Effector CD4-positive, alpha-beta T cell (primary cell): ENCODE results near the gene KRTAP20-1. TPM values are rescaled to one million over a fixed set of nuclear protein-coding genes. Genes with fewer than 3 reads are reported as not detected.

ENCODE experiments used
- DNase-seq: peaks from one replicate; pipeline ENCODE4 v3.0.0-alpha.2; 2020
- total RNA-seq: gene quantifications from one replicate; lab custom pipeline; 2026; lab: John Stamatoyannopoulos, UW

KRTAP20-1 gene, protein sequence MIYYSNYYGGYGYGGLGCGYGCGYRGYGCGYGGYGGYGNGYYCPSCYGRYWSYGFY
- total RNA-seq = not detected

GRCh38 chr21:30616125-30616524, at the start of gene KRTAP20-1:
KRTAP20-1 (plus strand) TSS chr21:30616425; CDS start chr21:30616455, 30 bp downstream.
- no peak for DNase-seq

- DNase-seq = no peak
These were observed 48.6 kb upstream of the KRTAP20-1 start for GRCh38 chr21:30567617-30568016.

GRCh38 chr21:30577766-30578165, 38.5 kb upstream of the KRTAP20-1 start:
- no peak for DNase-seq

- no peak for DNase-seq
These were observed 36.9 kb upstream of the KRTAP20-1 start for GRCh38 chr21:30579346-30579745.

GRCh38 chr21:30580132-30580531, 36.1 kb upstream of the KRTAP20-1 start:
- DNase-seq = no peak

- no peak for DNase-seq
These were observed 33.4 kb upstream of the KRTAP20-1 start for GRCh38 chr21:30582870-30583269.

- no peak for DNase-seq
These were observed 25.9 kb upstream of the KRTAP20-1 start, which contains the start of gene KRTAP22-2 for GRCh38 chr21:30590297-30590696. KRTAP22-2 (minus strand) TSS chr21:30590397.

DNA sequence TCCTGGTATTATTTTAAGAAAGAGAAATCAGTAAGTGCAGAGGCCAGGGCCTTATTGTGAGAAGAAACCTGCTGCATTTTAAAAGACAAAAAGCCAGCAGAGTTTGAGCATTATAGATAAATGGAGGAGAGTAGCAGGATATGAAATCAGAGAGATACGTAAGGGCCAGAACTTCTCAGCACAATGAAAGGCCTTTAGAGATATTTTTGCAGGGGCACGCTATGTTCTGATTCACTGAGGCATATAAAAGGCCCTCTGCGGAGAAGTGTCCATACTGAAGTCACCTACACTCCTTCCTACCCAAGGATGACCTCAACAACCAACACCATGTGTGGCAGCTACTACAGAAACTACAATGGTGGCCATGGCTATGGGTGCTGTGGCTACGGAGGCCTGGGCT, 24.1 kb upstream of the KRTAP20-1 start, which contains the start of gene KRTAP6-3:
Gene KRTAP6-3, plus strand, starts transcription at position 301 of the 400 bp plus-strand sequence. Its CDS starts 6 bp downstream, at position 307.
- DNase-seq = no peak

GRCh38 chr21:30598802-30599201, 17.4 kb upstream of the KRTAP20-1 start, which contains the start of gene KRTAP6-2:
KRTAP6-2 (minus strand) TSS chr21:30598902; CDS start chr21:30598874, 28 bp downstream.
- DNase-seq = no peak

DNA sequence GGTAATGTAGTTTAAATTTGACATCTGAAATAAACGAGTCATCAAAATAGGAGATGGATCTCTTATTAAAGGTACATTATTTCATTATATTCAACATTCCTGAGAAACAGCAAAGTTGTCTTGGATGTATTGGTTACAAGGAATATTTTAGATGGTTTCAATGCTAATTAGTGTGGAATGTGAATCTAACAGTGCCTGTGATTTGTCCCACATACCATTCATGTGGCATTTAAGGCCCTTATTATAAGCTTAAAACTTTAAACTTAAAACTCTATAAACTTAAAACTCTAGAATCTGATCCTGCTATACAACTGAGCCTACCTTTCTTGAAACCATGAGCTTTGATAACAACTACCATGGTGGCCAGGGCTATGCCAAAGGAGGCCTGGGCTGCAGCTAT, 15.4 kb upstream of the KRTAP20-1 start, which contains the start of gene KRTAP22-1:
Gene KRTAP22-1, plus strand, starts transcription at position 301 of the 400 bp plus-strand sequence.
- no peak for DNase-seq

DNA sequence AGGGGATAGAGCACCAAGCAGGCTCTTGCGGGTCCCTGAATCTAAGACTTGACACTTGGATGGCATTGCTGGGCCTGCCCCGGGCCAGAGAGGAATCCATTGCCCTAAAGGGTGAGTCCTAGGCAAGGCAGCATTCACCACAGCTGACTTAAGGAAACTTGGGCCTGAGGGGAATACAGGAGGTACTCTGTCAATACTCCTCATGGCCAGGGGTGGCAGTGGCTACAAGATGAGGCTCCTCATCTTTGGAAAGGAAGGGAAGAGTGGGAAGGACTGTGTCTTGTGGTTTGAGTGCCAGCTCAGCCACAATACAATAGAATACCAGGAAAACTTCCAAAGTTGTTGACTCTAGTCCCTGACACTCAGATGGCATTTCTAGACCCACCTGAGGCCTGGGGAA, 10.3 kb upstream of the KRTAP20-1 start:
- no peak for DNase-seq

GRCh38 chr21:30612132-30612531, 4.1 kb upstream of the KRTAP20-1 start:
- DNase-seq = no peak

- no peak for DNase-seq
These were observed 2.4 kb upstream of the KRTAP20-1 start, which contains the start of gene KRTAP6-1 for GRCh38 chr21:30613836-30614235. KRTAP6-1 (minus strand) TSS chr21:30613930; CDS start chr21:30613904, 26 bp downstream.

DNA sequence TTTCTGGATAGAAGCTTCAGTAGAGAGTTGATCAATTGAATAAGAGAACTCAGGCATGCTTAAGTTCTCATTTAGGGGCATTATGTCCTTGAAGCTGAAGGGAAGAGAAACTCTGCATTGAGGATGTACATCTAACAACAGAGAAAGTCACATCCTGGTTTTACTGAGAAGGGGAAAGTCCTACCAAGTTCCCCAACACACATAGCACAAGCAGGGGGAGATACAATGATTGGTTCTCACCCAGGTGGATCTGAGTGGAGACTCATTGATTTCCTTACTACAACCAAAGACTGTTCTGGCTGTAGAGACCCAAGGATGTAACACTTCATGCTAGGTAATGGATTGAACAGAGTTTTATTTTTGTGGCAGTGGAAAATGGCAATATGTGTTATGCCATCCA, 1.0 kb upstream of the KRTAP20-1 start:
- DNase-seq = no peak

DNA sequence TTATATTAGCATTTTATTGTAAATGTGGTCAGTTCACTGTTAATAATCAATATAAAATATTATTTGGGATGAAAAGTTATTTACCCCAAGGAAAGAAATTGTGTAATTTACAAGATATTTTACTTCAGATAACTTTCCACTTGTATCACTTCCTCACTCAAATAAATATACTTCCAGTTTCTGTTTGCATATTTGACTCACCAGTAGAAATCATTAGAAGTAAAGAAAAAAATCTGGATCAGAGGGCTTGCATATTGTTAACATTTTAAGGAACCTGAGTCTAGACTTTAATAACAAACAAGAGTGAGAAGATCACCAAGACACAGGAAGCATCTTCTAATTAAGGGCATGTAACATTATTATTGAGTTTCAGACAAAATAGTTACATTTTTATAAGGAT, 3.9 kb downstream of the KRTAP20-1 start:
- no peak for DNase-seq

DNA sequence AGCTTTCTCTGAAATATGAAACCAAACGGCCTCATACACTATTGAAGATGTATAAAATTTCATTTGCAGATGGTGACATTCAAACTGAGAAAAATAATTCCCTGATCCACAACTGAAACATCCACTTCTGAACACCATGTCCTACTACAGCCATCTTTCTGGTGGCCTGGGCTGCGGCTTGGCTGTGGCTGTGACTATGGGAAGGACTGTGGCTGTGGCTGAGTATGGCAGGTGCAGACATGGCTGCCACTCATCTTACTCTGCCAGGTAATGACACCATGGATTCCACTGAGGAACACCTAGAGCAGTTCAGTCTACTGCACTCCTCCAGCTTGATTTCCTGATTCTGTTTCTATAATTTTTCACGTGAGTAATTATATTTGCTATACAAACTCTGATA, 4.3 kb downstream of the KRTAP20-1 start, which contains the start of gene KRTAP20-4:
Gene KRTAP20-4, plus strand, starts transcription at position 106 of the 400 bp plus-strand sequence.
- no peak for DNase-seq

DNA sequence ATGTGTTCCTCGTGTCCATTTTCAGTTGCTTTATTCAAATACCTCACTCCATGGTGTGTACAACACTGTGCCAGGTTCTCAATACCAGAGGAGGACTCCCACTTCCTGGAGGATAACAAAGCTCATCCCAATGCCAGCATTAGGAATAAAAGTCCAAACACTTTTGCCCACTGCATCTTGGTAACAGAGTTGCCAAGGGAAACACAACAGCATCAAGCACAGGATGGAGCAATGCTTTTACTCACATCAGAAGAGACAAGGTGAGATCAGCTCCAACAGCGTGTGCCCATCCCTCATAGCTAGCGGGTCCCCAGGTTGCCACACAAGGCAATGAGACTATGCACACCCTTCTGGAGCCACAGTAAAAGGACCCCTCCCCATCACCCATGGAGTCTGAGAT, 7.1 kb downstream of the KRTAP20-1 start:
- DNase-seq = no peak

GRCh38 chr21:30625449-30626165, 9.4 kb downstream of the KRTAP20-1 start:
- no peak for DNase-seq

DNA sequence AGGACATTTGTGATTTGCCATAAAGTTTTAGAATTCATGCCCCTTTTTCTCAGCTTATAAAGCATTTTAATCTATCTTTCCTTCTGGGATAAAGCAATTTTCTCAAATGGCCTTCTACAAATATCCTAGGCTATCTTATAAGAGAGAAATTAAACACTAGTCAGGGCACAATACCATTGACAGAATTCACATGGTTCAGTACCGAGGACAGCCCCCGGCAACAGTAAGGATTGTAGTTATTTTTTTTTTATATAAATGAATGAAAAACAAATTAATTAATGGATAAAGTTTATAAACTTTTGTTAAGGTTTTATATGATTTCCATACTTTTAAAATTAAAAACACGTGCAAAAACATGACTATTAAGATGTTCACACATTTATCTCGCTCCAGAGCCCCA, 11.9 kb downstream of the KRTAP20-1 start:
- no peak for DNase-seq

- DNase-seq = no peak
These were observed 13.0 kb downstream of the KRTAP20-1 start for GRCh38 chr21:30629200-30629599.

DNA sequence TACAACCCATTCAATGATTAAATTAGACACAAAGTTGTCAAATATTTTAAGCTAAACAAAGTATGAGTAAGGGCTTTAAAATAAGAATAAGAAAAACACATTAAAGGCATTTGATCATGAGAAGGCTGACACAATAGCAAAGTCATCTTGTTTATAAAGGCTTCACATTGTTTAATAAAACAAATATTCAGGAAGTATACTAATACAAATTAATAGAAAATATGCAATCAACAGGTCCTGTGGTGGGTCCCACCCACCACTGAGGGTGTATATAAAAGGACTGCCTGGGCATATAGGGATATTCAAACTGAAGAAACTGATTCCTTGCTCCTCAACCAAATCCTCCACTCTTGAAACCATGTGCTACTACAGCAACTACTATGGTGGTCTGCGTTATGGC, 18.7 kb downstream of the KRTAP20-1 start, which contains the start of gene KRTAP20-2:
Gene KRTAP20-2, plus strand, starts transcription at position 301 of the 400 bp plus-strand sequence. Its CDS starts 58 bp downstream, at position 359.
- no peak for DNase-seq

- no peak for DNase-seq
These were observed 22.5 kb downstream of the KRTAP20-1 start for GRCh38 chr21:30638686-30639085.

DNA sequence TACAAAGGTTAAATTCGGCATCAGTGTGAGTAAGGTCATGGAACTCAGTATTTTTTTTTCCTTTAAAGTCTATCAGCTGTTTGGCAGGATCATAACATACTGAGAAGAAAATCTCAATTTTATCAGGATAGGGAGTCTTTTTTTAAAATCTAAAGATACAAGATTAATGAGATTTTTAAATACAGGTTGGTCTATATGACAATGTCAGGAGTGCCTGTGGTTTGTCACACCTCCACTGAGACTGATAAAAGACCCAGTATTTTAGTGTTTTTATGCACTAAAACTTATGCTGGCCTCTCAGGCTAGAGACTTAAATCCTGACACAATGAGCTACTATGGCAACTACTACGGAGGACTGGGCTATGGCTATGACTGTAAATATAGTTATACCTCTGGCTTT, 26.3 kb downstream of the KRTAP20-1 start, which contains the start of gene KRTAP20-3:
Gene KRTAP20-3, plus strand, starts transcription at position 301 of the 400 bp plus-strand sequence.
- no peak for DNase-seq

GRCh38 chr21:30646904-30647414, 30.7 kb downstream of the KRTAP20-1 start:
- no peak for DNase-seq
